Measurements from ENCODE around the gene DCAF10.
A peak's percentile ranks its signal among the peaks of the same experiment; 100 is the strongest.
"Not testable (repeated sequence)": the region's sequence is repeated elsewhere in the genome, so short reads cannot be mapped to it uniquely, and the experiment has no call there.

Gene DCAF10

GRCh38 chr9:37800631-37801286 is at the start of gene DCAF10:
Gene DCAF10, plus strand, starts transcription at chr9:37800797. Its CDS starts 70 bp downstream, at chr9:37800867.
- no peak for TF ChIP-seq ZNF274 (IDR thresholded peaks at IDR 0.05; ENCODE audit: low read depth, low read length)
- H3K4me3 ChIP-seq (ENCODE audit: low read length) = peak within 1 kb of the TSS; percentile 90

- no peak overlapping the region for H3K4me3 ChIP-seq (ENCODE audit: low read length)
- TF ChIP-seq ZNF274 (IDR thresholded peaks at IDR 0.05; ENCODE audit: low read depth, low read length) = no peak
Observed at GRCh38 chr9:37751186-37751585, 49.4 kb upstream of the DCAF10 start.

GRCh38 chr9:37751704-37752103 is 48.9 kb upstream of the DCAF10 start:
- H3K4me3 ChIP-seq (ENCODE audit: low read length) = not testable (repeated sequence)

- H3K4me3 ChIP-seq (ENCODE audit: low read length) = not testable (repeated sequence)
Observed at GRCh38 chr9:37752112-37752511, 48.5 kb upstream of the DCAF10 start.

- TF ChIP-seq ZNF274 (IDR thresholded peaks at IDR 0.05; ENCODE audit: low read depth, low read length) = no peak
- H3K4me3 ChIP-seq (ENCODE audit: low read length) = peak overlapping the region; percentile 89; the same call in 1 of the 2 replicates
Observed at GRCh38 chr9:37752642-37753488, 47.7 kb upstream of the DCAF10 start.

- no peak for TF ChIP-seq ZNF274 (IDR thresholded peaks at IDR 0.05; ENCODE audit: low read depth, low read length)
Observed at GRCh38 chr9:37753489-37754190, 47.0 kb upstream of the DCAF10 start, which contains the start of gene TRMT10B. Gene TRMT10B, plus strand, starts transcription at chr9:37753805. Its CDS starts 8,127 bp downstream, at chr9:37761932.

GRCh38 chr9:37758747-37759146 is 41.9 kb upstream of the DCAF10 start:
- no peak for TF ChIP-seq ZNF274 (IDR thresholded peaks at IDR 0.05; ENCODE audit: low read depth, low read length)
- no peak overlapping the region for H3K4me3 ChIP-seq (ENCODE audit: low read length)

More at GRCh38 chr9:37753489-37754190, 47.0 kb upstream of the DCAF10 start, which contains the start of gene TRMT10B:
- H3K4me3 ChIP-seq (ENCODE audit: low read length) = peak within 1 kb of the TSS; percentile 89

GRCh38 chr9:37760416-37761161 is 40.0 kb upstream of the DCAF10 start:
- H3K4me3 ChIP-seq (ENCODE audit: low read length) = no peak overlapping the region
- TF ChIP-seq ZNF274 (IDR thresholded peaks at IDR 0.05; ENCODE audit: low read depth, low read length) = no peak

GRCh38 chr9:37761511-37761910 is 39.1 kb upstream of the DCAF10 start:
- H3K4me3 ChIP-seq (ENCODE audit: low read length) = no peak overlapping the region
- no peak for TF ChIP-seq ZNF274 (IDR thresholded peaks at IDR 0.05; ENCODE audit: low read depth, low read length)

GRCh38 chr9:37765263-37765662 is 35.3 kb upstream of the DCAF10 start:
- not testable (repeated sequence) for H3K4me3 ChIP-seq (ENCODE audit: low read length)

- TF ChIP-seq ZNF274 (IDR thresholded peaks at IDR 0.05; ENCODE audit: low read depth, low read length) = no peak
- no peak overlapping the region for H3K4me3 ChIP-seq (ENCODE audit: low read length)
Observed at GRCh38 chr9:37769306-37769705, 31.3 kb upstream of the DCAF10 start.

- H3K4me3 ChIP-seq (ENCODE audit: low read length) = no peak overlapping the region
- no peak for TF ChIP-seq ZNF274 (IDR thresholded peaks at IDR 0.05; ENCODE audit: low read depth, low read length)
Observed at GRCh38 chr9:37769995-37770394, 30.6 kb upstream of the DCAF10 start.

GRCh38 chr9:37775216-37775919 is 25.2 kb upstream of the DCAF10 start:
- no peak for TF ChIP-seq ZNF274 (IDR thresholded peaks at IDR 0.05; ENCODE audit: low read depth, low read length)
- no peak overlapping the region for H3K4me3 ChIP-seq (ENCODE audit: low read length)

All from GM08714 (cell line).